NCI-H345 treated with DMSO at 0.1 percent for 48 hours (cell line): ENCODE measurements around the gene NMT2.
A peak's percentile ranks its signal among the peaks of the same experiment; 100 is the strongest.
"Not testable (repeated sequence)": the region's sequence is repeated elsewhere in the genome, so short reads cannot be mapped to it uniquely, and the experiment has no call there.

Experiments
- DNase-seq: peaks from one replicate; lab custom pipeline; 2025; ENCODE audit not compliant: unreplicated experiment; lab: John Stamatoyannopoulos, UW

The NMT2 gene

GRCh38 chr10:15168291-15168785 lies at the start of gene NMT2:
Gene NMT2 (minus strand): TSS chr10:15168693. CDS start chr10:15168612, 81 bp downstream.
- DNase-seq: peak; percentile 44

- DNase-seq: no peak
Observed at GRCh38 chr10:15216700-15217099, 48.2 kb upstream of the NMT2 start.

GRCh38 chr10:15214237-15214636 lies 45.7 kb upstream of the NMT2 start:
- DNase-seq: no peak

GRCh38 chr10:15213461-15213861 lies 45.0 kb upstream of the NMT2 start:
- DNase-seq: no peak

DNA sequence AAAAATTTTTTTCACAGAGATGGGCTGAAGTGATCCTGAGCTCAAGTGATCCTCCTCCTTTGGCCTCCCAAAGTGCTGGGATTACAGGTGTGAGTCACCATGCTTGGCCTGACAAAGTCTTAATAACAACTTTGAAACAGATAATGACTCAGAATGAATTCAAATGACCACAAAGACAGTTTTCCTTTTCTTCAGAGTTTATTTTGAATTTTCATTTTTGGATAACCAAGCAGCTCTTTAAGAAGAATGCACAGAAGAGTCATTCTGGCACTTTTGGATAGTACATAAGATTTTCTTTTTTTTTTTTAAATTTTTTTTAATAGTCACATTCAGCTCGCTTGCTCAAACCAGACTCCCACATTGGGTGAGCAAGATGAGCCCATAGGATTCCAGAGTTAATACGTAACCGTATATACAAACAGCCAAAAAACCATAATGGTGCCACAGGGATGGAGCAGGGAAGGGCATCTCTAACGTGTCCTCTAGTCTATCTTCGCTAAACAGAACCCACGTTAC lies 43.0 kb upstream of the NMT2 start:
- no peak for DNase-seq

- DNase-seq: no peak
Observed at GRCh38 chr10:15210521-15210920, 42.0 kb upstream of the NMT2 start.

GRCh38 chr10:15209827-15210509 lies 41.5 kb upstream of the NMT2 start:
- peak; percentile 23 for DNase-seq

DNA sequence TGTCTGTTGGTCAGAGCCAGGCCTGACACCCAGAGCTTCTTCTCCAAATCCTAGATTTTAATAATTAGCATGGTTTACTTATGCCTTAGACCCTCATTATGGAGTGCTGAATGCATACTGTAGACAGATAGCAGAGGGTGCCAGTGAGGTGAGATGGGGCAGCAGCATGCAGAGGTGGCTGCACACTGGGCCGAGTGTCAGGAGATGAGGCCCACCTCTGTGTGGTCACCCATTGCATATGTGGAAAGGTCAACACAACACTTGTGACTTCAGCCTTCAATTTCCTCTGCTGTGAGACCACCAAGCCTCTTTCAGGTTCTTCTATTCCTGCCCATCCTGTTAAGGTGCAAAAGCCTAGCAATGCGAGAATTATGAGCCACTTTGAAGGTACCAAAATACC lies 39.7 kb upstream of the NMT2 start:
- no peak for DNase-seq

DNA sequence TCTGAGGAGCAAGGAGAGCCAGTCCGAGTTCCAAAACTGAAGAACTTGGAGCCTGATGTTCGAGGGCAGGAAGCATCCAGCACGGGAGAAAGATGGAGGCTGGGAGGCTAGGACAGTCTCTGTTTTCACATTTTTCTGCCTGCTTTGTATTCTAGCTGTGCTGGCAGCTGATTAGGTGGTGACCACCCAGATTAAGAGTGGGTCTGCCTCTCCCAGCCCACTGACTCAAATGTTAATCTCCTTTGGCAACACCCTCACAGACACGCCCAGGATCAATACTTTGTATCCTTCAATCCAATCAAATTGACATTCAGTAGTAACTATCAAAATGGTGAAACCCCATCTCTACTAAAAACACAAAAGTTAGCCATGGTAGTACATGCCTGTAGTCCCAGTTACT lies 38.9 kb upstream of the NMT2 start:
- not testable (repeated sequence) for DNase-seq

DNA sequence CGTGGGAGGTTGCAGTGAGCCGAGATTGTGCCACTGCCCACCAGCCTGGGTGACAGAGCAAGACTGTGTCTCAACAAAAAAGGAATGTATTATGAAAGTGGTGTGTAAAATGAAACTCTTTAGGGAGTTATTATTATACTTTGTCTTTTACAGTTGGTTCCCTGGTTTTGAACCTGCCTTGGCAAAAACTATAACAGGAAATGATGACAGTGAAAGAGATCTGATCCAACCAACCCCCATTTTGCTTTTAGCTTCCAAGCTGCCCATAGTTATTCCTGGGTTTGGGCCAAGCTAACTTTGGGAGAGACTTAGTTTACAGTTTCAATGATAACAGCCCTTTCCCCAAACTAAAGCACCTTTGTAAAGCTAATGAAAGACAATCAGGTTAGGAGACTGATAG lies 34.1 kb upstream of the NMT2 start:
- DNase-seq: no peak

GRCh38 chr10:15202301-15202621 lies 33.8 kb upstream of the NMT2 start:
- DNase-seq: not testable (repeated sequence)

DNA sequence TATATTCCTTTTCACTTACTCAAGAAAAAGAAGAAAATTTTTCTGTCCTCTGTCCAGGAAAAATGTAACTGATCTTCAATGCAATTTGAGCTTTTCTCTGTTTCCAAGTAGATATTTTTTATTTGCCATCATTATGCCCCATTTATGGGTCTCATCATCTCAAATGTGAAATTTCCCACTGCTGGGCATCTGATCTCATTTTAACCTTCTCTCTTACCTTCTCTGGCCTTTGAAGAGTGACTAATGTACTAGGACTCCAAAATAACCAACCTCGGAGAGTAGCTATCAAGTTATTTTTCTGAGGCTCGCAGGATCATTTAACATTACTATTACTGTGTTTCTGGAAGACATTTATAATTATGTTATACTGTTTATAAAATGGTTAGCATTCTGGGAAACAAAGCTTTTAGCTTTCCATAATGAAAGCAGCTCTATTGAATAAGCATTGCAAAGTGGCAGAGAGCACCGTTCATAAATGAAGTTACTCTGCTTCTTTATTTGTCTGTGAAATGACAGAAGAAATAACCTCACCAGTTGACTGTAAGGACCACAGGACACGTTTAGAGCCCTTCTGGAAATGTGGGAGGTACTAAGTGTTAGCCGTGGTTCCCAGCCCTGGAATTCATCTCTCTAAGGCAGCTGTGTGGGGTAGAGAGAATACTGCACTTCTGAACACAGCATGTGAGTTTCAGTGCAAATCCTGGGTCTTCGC lies 33.3 kb upstream of the NMT2 start:
- DNase-seq: no peak

GRCh38 chr10:15200626-15201025 lies 32.1 kb upstream of the NMT2 start:
- no peak for DNase-seq

- DNase-seq: no peak
Observed at GRCh38 chr10:15197911-15198310, 29.4 kb upstream of the NMT2 start.

DNA sequence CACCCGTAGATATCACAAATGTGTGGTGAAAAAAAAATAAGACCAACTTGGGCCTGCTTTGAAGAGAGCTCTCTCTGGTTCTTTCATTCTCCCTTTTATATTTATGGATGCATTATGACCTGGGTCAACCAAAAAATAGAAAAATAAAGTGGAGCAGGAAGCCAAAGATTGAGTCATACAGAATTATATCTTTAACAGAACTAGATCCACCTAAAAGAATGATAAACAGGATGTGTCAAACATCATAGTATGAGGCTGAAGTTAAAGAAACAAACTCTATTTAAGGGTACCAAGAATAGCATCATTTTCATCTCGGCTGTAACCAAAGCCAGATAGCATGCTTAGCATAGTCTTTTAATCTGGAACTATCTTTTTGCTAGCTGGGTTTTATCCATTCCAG lies 28.8 kb upstream of the NMT2 start:
- DNase-seq: no peak

GRCh38 chr10:15196021-15196834 lies 27.7 kb upstream of the NMT2 start:
- DNase-seq: no peak

DNA sequence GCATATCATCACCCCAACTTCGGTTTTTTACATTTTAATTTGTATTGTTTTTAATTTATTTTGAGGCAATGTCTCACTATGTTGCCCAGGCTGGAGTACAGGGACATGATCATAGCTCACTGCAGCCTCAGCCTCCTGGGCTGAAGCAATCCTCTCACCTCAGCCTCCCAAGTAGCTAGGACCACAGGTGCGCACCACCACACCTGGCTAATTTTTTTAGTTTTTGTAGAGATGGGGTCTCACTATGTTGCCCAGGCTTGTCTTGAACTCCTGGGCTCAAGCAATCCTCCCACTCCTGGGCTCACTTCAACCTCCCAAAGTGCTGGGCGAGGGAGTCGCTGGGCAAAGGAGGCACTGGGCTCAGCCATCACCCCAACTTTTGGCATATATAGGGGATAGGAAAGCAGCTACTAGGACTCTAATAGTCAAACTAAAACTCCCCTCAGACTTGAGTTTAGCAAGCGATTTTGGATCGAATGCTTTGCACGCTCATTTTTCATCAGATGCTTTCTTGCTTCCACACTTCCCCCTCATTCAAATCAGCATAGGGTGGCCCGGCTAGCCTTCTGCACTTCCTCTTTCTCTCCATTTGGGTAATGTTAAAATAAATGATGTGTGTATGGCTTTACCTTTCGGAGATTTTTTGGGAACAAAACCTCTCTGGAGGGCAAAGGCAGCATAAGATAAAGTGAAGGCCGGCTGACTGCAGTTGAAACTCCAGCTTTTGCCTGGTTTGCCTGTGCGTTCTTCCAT lies 20.8 kb upstream of the NMT2 start:
- no peak for DNase-seq

DNA sequence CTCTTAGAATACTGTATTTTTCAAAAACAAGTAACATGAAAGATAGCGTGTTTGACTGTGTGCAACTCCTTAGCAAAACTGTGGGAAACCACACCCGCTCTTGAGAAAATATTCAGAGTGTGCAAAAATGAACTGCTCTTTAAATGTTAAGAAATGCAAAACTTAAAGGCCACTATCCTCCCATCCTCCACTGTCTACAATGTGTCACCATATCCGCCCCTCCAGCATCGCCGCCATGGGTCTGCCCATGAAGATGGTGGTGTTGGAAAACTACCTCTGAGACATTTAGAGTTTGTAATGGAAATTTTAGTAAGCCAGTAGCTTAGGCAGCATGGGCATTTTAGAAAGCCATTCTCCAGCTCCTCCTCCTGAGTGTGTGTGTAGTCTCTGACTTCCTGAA lies 20.1 kb upstream of the NMT2 start:
- DNase-seq: no peak

DNA sequence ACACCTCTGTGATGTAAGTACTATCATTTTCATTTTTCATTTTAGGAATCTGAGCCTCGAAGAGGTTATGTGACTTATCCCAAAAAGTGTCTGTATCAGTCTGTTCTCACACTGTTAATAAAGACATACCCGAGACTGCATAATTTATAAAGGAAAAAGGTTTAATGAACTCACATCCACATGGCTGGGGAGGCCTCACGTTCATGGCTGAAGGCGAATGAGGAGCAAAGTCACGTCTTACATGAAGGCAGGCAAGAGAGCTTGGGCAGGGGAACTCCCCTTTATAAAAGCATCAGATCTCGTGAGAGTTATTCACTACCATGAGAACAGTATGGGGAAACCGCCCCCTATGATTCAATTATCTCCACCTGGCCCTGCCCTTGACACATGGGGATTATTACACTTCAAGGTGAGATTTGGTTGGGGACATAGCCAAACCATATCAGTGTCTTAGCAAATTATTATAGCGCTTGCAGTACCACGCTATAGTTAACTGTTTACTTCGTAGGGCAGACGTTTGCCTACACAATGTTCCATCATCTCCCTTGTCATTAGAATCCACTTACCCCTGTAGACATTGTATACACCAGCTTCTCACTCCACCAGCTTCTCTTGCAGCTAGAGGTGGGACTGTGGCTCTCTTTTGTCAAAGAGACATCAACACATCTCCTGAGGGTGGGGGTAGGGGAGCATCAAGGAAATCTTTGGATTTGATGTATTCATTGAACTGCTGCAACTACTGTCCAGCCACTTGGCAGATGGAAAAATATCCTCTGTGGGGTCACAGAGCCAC lies 15.4 kb upstream of the NMT2 start:
- DNase-seq: no peak

DNA sequence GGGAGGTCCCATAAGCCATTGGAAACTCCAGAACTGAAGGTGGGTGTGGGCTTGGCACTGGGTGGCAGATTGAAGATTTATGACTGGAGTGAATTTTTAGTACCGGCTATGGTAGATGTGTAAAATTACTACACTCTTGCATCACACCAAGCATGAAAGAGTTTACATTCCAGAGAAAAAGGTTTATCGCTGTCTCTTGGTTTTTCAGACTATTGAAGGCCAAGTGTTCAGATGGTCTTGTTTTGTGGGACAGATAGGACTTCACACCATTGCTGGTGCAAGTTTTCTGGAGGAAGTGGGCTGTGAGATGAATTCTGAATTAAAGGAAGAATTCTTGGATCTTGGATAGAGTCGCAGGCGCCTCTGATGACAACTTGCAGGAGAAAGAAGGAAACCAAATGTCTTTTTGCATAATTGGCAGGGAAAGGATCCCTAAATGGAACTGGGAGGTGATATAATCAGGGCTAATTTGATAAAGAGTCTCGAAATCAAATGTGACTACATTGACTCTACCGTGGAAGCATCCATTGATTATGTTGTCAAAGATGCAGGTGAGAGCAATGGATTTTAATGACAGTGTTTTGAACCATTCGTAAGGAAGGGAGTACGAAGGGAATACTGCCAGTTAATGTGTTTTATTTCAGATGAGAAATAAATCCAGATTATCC lies 14.2 kb upstream of the NMT2 start:
- DNase-seq: no peak
